ENCODE measurements around the gene ROCK2. TPM values are rescaled to one million over a fixed set of nuclear protein-coding genes. Genes with fewer than 3 reads are reported as not detected.
A peak's percentile ranks its signal among the peaks of the same experiment; 100 is the strongest.

The ROCK2 gene
- total RNA-seq, 4 donors from 2014 or later: 51.0 to 75.9 (median 67.6) TPM

DNA sequence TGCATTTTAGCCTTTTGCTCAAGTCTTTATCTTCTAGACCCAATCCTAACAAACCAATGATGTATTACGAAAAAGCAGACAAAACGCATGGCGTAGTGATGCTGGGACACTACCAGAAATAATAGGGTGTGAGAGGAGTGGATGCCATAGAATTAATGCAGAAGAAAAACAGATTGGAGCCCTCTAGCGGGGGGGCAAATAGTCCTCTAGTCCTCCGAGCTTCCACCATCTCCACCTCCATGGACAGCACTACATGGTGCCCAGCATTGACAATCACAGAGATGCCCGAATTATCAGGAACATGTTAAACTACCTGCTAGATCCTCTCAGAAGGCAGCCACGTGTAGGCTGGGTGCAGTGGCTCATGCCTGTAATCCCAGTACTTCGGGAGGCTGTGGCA lies 15.4 kb upstream of the ROCK2 start:
- no peak for TF ChIP-seq POLR2A (IDR thresholded peaks at IDR 0.05)
- TF ChIP-seq, protein P1, sequence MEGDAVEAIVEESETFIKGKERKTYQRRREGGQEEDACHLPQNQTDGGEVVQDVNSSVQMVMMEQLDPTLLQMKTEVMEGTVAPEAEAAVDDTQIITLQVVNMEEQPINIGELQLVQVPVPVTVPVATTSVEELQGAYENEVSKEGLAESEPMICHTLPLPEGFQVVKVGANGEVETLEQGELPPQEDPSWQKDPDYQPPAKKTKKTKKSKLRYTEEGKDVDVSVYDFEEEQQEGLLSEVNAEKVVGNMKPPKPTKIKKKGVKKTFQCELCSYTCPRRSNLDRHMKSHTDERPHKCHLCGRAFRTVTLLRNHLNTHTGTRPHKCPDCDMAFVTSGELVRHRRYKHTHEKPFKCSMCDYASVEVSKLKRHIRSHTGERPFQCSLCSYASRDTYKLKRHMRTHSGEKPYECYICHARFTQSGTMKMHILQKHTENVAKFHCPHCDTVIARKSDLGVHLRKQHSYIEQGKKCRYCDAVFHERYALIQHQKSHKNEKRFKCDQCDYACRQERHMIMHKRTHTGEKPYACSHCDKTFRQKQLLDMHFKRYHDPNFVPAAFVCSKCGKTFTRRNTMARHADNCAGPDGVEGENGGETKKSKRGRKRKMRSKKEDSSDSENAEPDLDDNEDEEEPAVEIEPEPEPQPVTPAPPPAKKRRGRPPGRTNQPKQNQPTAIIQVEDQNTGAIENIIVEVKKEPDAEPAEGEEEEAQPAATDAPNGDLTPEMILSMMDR (IDR thresholded peaks at IDR 0.05): no peak
- Histone ChIP-seq H3K27ac (no peak overlapping the region), H3K4me1 (peaks cover 0 to 8% (median 1%) of the 10 kb centered on the region in 4 donors), H3K4me3 (no peak overlapping the region), H3K36me3 (no peaks in the 10 kb centered on the region), H3K27me3 (no peaks in the 10 kb centered on the region), H3K9me3 (no peaks in the 10 kb centered on the region)
- DNase-seq: no peak

DNA sequence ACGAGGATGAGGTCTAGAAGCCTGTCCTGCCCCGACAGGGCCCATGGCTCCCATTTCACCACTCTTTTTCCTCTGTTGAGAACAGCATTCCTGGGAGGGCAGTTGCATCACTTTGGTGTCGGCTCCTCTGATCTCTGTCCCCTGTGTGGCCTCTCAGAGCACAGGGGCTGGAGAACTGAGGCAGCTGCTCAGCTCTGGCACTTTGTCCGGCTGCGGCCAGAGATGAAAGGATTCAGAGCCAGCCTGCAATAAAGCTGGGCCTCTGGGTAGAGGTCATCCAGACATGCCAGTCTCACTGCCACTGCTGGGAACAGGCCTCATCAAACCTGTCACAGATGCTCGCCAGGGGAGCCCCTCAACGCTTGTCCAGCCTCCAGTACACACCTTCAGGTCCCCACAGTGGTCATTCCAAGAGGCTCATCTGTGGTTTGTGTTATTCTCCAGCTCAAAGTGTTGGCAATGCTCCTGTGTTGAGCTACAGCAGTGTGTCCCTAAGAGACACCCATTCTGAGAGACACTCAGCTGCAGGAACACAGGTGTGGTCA lies 13.1 kb upstream of the ROCK2 start:
- TF ChIP-seq, protein P1 (IDR thresholded peaks at IDR 0.05): no peak
- TF ChIP-seq POLR2A (IDR thresholded peaks at IDR 0.05): no peak
- no peaks in the 10 kb centered on the region for H3K9me3 ChIP-seq
- no peak overlapping the region for H3K4me3 ChIP-seq
- DNase-seq: peak in 1 of 3 donors; percentile 74
- no peaks in the 10 kb centered on the region for H3K27me3 ChIP-seq
- H3K36me3 ChIP-seq: no peaks in the 10 kb centered on the region
- peak overlapping the region in 1 of 4 donors; percentile 46 for H3K27ac ChIP-seq
- H3K4me1 ChIP-seq: peaks cover 0 to 8% (median 1%) of the 10 kb centered on the region in 4 donors

DNA sequence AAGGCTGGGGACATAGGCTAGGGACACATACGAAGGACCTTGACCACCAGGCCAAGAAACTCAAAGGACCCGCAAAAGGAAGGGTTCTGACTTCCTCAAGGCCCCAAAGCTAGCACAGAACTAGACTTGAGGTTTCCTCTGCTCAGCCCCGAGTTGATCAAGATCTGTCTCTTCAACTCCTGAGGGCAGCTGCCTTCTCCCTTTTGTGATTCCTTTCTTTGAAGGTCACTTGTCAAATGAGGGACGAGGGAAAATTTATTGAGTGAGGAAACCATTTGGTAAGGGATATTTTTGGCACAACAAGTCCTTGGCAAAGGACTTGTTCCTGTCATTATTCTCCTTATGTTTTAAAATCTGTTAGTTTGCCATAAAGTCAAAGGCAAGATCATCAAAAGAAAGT lies 12.3 kb upstream of the ROCK2 start:
- H3K4me1 ChIP-seq: peaks cover 0 to 8% (median 1%) of the 10 kb centered on the region in 4 donors
- no peak overlapping the region for H3K4me3 ChIP-seq
- H3K36me3 ChIP-seq: no peaks in the 10 kb centered on the region
- no peaks in the 10 kb centered on the region for H3K9me3 ChIP-seq
- TF ChIP-seq, protein P1 (IDR thresholded peaks at IDR 0.05): no peak
- TF ChIP-seq POLR2A (IDR thresholded peaks at IDR 0.05): no peak
- H3K27me3 ChIP-seq: no peaks in the 10 kb centered on the region
- H3K27ac ChIP-seq: no peak overlapping the region
- no peak for DNase-seq

DNA sequence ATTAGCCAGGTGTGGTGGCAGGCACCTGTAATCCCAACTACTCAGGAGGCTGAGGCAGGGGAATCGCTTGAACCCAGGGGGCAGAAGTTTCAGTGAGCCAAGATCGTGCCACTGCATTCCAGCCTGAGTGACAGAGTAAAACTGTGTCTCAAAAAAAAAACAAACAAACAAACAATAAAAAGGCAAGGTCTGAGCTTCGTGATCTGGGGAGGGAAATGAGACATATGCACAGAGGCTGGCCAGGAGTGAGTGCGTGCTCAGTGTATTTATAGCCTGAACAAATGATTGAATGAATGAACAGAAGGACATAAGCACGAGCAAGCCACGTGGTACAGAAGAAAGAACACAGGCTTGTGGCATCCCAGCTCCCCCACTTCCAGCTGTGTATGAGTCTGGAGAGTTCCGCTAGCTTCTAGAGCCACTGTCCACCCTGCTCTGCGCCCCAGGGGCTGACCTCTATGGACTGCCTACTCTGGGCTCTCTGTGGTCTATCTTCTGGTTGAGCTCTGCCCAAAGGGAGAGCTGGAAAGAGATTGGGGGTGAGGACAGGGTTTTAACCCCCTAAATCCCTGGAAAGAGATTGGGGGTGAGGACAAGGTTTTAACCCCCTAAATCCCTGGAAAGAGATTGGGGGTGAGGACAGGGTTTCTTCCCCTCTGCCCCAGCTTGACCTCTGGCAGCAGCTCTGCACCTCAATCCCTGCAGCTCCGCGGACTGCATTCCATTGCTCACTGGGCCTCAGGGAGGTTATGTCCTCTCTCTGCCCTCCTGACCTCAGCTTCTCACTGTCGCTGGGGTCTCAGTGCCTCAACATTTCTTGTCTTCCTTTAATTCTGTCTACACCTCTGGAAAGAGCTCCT lies 11.0 kb upstream of the ROCK2 start:
- H3K36me3 ChIP-seq: no peaks in the 10 kb centered on the region
- no peak for DNase-seq
- TF ChIP-seq POLR2A (IDR thresholded peaks at IDR 0.05): no peak
- TF ChIP-seq, protein P1 (IDR thresholded peaks at IDR 0.05): no peak
- peaks cover 0 to 8% (median 1%) of the 10 kb centered on the region in 4 donors for H3K4me1 ChIP-seq
- no peak overlapping the region for H3K27ac ChIP-seq
- no peak overlapping the region for H3K4me3 ChIP-seq
- H3K9me3 ChIP-seq: no peaks in the 10 kb centered on the region
- no peaks in the 10 kb centered on the region for H3K27me3 ChIP-seq

DNA sequence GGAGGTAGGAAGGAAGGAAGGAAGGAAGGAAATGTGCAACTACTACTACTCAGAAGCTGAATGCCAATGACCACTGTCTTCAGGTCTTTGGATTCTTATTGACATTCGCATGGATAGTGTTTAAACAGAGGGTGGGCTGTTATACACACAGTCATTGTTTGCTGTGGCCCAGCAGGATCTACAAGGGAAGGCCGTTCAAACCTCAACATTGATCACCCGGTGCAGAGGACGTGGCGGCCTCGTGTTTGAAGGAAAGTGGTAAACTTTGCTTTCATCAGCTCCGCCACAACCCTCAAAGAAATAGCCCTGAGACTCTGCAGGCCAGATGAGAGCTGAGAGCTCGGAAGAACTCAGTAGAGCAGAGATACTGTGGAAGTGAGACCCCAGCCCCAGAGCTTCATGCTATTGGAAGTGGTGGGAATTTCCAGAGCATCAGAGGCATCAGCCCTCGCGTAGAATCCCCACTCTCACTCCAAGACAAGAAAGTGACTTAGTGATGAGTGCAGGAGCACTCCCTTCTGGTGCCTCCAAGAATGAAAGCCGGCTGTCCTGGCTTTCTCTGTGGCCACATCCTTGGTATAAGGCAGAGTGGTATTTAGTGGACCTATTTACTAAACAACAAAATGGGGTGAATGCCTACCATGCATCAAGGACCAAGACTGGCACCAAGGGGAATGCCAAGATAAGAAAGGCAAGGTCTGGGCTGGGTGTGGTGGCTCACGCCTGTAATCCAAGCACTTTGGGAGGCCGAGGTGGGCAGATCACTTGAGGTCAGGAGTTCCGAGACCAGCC lies 10.1 kb upstream of the ROCK2 start:
- TF ChIP-seq, protein P1 (IDR thresholded peaks at IDR 0.05): no peak
- TF ChIP-seq POLR2A (IDR thresholded peaks at IDR 0.05): no peak
- no peak for DNase-seq
- Histone ChIP-seq H3K27ac (no peak overlapping the region), H3K27me3 (no peaks in the 10 kb centered on the region), H3K4me3 (no peak overlapping the region), H3K4me1 (peaks cover 0 to 8% (median 1%) of the 10 kb centered on the region in 4 donors), H3K9me3 (no peaks in the 10 kb centered on the region), H3K36me3 (no peaks in the 10 kb centered on the region)

Measured in Peyer's patch (tissue), 4 donors.